Vagina (tissue), 2 donors: ENCODE data around the gene ZNF862.

ENCODE experiments used
- CTCF ChIP-seq, 3 experiments: fragments of 450-650 bp in 2 of 3; fragments of 200-600 bp in 1 of 3; sonication (generic) in 1 of 3; IDR thresholded peaks; one replicate each; pipeline ENCODE4 v1.5.1; 2017 to 2019; ENCODE audit warnings: antibody characterized with exemption in 3 of 3, mild to moderate bottlenecking in 2 of 3, moderate library complexity in 2 of 3
- POLR2AphosphoS5 ChIP-seq, 2 donors: sonication (generic); formaldehyde crosslinking; IDR thresholded peaks; one replicate each; pipeline ENCODE4 v1.9.0; 2017; ENCODE audit warnings: antibody characterized with exemption in 2 of 2, mild to moderate bottlenecking in 2 of 2, low read depth in 1 of 2; ENCODE audit not compliant: insufficient read depth in 1 of 2

- TF ChIP-seq POLR2AphosphoS5 (IDR thresholded peaks at IDR 0.05; ENCODE audit: insufficient read depth in 1 of 2, low read depth in 1 of 2): no peak
- no peak for TF ChIP-seq CTCF (IDR thresholded peaks at IDR 0.05)
Observed at GRCh38 chr7:149821191-149822148, 16.7 kb upstream of the ZNF862 start.
